HepG2 (cell line): ENCODE measurements around the gene TMEM217. TPM values are rescaled to one million over a fixed set of nuclear protein-coding genes. Genes with fewer than 3 reads are reported as not detected.

Experiments
- ATAC-seq: fragments of 200-7000 bp; cut with Tn5 transposase; 3 replicates; pipeline ENCODE4 v1.9.1; 2020; ENCODE audit warnings: mild to moderate bottlenecking, moderate library complexity
- BruUV-seq: library from RNA; stranded (reverse); fragments of 400-500 nt; replicated peaks from 2 replicates; lab custom pipeline; 2021; lab: Mats Ljungman, UMichigan
- CTCF ChIA-PET: fragments of 300-600 bp; formaldehyde crosslinking; extraction: SDS; loops from one replicate; lab custom pipeline; 2021; ENCODE audit warnings: low total read pairs, inconsistent platforms, low intra/inter-chr PET ratio; lab: Yijun Ruan, JAX
- POLR2A ChIA-PET: fragments of 350-600 bp; sonication (Branson Sonifier 250); formaldehyde crosslinking; loops from one replicate; lab custom pipeline; 2020; ENCODE audit warnings: antibody characterized with exemption, inconsistent platforms; lab: Yijun Ruan, JAX
- DNase-seq: peaks from one replicate; pipeline ENCODE4 v3.0.0-alpha.2; 2015; ENCODE audit warnings: low spot score
- FAIRE-seq: peaks from 3 replicates; lab custom pipeline; 2011; peaks lifted over from hg19 to GRCh38; lab: Jason Lieb, UNC
- H2AFZ ChIP-seq: one replicate; pipeline ENCODE4 v1.6.1; 2011; ENCODE audit warnings: low read length, inconsistent platforms
- H3K27ac ChIP-seq: fragments of 300-600 bp; 3 replicates; pipeline ENCODE4 v1.8.0; 2011; ENCODE audit warnings: mixed run types, mild to moderate bottlenecking, mixed read lengths, low read length, inconsistent platforms; ENCODE audit not compliant: insufficient read depth; ENCODE audit errors: extremely low read length
- H3K27me3 ChIP-seq, 2 experiments: fragments of 200-600 bp in 1 of 2; 2 replicates in 1 of 2; 3 replicates in 1 of 2; pipeline versions ENCODE4 v1.6.0 to v1.8.0; 2011; ENCODE audit warnings: low read length in 2 of 2, mild to moderate bottlenecking in 2 of 2, moderate library complexity in 2 of 2, inconsistent platforms in 1 of 2; ENCODE audit not compliant: insufficient read depth in 2 of 2, control insufficient read depth in 1 of 2
- H3K36me3 ChIP-seq, 2 experiments: fragments of 200-600 bp in 1 of 2; replicated peaks in 1 of 2; 2 replicates in 1 of 2; 3 replicates in 1 of 2; pipeline versions ENCODE4 v1.5.1 to v1.8.0; 2011; ENCODE audit warnings: low read length in 2 of 2, inconsistent platforms in 1 of 2; ENCODE audit not compliant: insufficient read depth in 2 of 2, control insufficient read depth in 1 of 2
- H3K4me1 ChIP-seq: 2 replicates; pipeline ENCODE4 v1.5.1; 2012; ENCODE audit warnings: low read length, inconsistent platforms; ENCODE audit not compliant: insufficient read depth
- H3K4me2 ChIP-seq: 2 replicates; pipeline ENCODE4 v1.6.0; 2011; ENCODE audit warnings: low read depth, low read length, inconsistent platforms
- H3K4me3 ChIP-seq, 3 experiments: fragments of 200-600 bp in 1 of 3; sonication (generic), shearing (Covaris generic) in 1 of 3; replicated peaks in 1 of 3; 2 replicates each; pipeline ENCODE4 v1.5.1; 2011 to 2016; ENCODE audit warnings: low read length in 3 of 3, inconsistent platforms in 2 of 3, low read depth in 2 of 3, mild to moderate bottlenecking in 2 of 3, control low read depth in 1 of 3, mixed read lengths in 1 of 3; ENCODE audit not compliant: insufficient read depth in 1 of 3
- H3K79me2 ChIP-seq: one replicate; pipeline ENCODE4 v1.6.1; 2011; ENCODE audit warnings: low read length, inconsistent platforms; ENCODE audit not compliant: insufficient read depth
- H3K9ac ChIP-seq: 2 replicates; pipeline ENCODE4 v1.6.0; 2011; ENCODE audit warnings: mild to moderate bottlenecking, low read depth, low read length, inconsistent platforms; ENCODE audit not compliant: insufficient read depth
- H3K9me3 ChIP-seq: 2 replicates; pipeline ENCODE4 v1.5.1; 2012; ENCODE audit warnings: mild to moderate bottlenecking, low read length
- H4K20me1 ChIP-seq: 2 replicates; pipeline ENCODE4 v1.6.0; 2011; ENCODE audit warnings: inconsistent platforms, mild to moderate bottlenecking, low read length, moderate library complexity; ENCODE audit not compliant: insufficient read depth
- KDM5B ChIP-seq: sonication (generic); formaldehyde crosslinking; IDR thresholded peaks from 2 replicates; pipeline ENCODE4 v1.4.0; 2020; ENCODE audit warnings: missing genetic modification reagents, mild to moderate bottlenecking, borderline replicate concordance
- REPIN1 ChIP-seq: sonication (generic); formaldehyde crosslinking; IDR thresholded peaks from 2 replicates; pipeline ENCODE4 v1.8.0; 2022; ENCODE audit warnings: missing genetic modification reagents, low read depth, mild to moderate bottlenecking, borderline replicate concordance
- RNF2 ChIP-seq: fragments of 450-650 bp; conservative IDR thresholded peaks from 2 replicates; pipeline ENCODE4 v1.6.1; 2016; ENCODE audit warnings: low read depth
- RXRB ChIP-seq: IDR thresholded peaks from 2 replicates; pipeline ENCODE4 v1.6.1; 2016; ENCODE audit warnings: borderline replicate concordance, missing genetic modification reagents, missing compliant biosample characterization
- SRY ChIP-seq: sonication (generic); formaldehyde crosslinking; IDR thresholded peaks from 2 replicates; pipeline ENCODE4 v1.8.0; 2022; ENCODE audit warnings: mild to moderate bottlenecking, missing genetic modification reagents
- TSC22D2 ChIP-seq: sonication (generic); formaldehyde crosslinking; IDR thresholded peaks from 2 replicates; pipeline ENCODE4 v1.5.1; 2020; ENCODE audit warnings: missing genetic modification reagents, mild to moderate bottlenecking, borderline replicate concordance
- ZBTB25 ChIP-seq: IDR thresholded peaks from 2 replicates; pipeline ENCODE4 v1.6.1; 2018; ENCODE audit warnings: missing genetic modification reagents
- ZNF343 ChIP-seq: sonication (generic); formaldehyde crosslinking; IDR thresholded peaks from 2 replicates; pipeline ENCODE4 v1.4.0; 2020; ENCODE audit warnings: mild to moderate bottlenecking, missing genetic modification reagents
- ZNF674 ChIP-seq: sonication (generic); formaldehyde crosslinking; IDR thresholded peaks from 2 replicates; pipeline ENCODE4 v1.5.0; 2020; ENCODE audit warnings: low read depth, mild to moderate bottlenecking, missing genetic modification reagents
- ZNF773 ChIP-seq: sonication (generic); formaldehyde crosslinking; IDR thresholded peaks from 2 replicates; pipeline ENCODE4 v1.4.0; 2020; ENCODE audit warnings: missing genetic modification reagents, borderline replicate concordance
- ZNF879 ChIP-seq: sonication (generic); formaldehyde crosslinking; IDR thresholded peaks from 2 replicates; pipeline ENCODE4 v1.8.1; 2023; ENCODE audit warnings: missing genetic modification reagents
- WGBS: methylation state at CpG from one replicate; pipeline ENCODE4 v1.1.6; 2017; ENCODE audit warnings: low lambda C conversion rate; 5-methylcytosine and 5-hydroxymethylcytosine counted together
- in situ Hi-C: cut with HindIII; loops from 2 replicates; pipeline ENCODE4 v1.10.0; 2017; ENCODE audit warnings: low pct_unique_long_range_greater_than_20kb; ENCODE audit not compliant: extremely low pct_ligation_motif_present
- intact Hi-C: fragments of 100-400 bp; cut with micrococcal nuclease; formaldehyde crosslinking; loops from one replicate; pipeline ENCODE4 v1.10.0; 2022; ENCODE audit not compliant: unreplicated experiment
- polyA plus RNA-seq, 8 experiments: library from polyadenylated mRNA; depleted of rRNA in 3 of 8; stranded (reverse) in 7 of 8; unstranded in 1 of 8; fragments of >200 nt; fragmentation: Illumina TruSeq in 4 of 8; extraction: Trizol in 4 of 8; gene quantifications; 2 replicates each; pipeline versions ENCODE4 v1.2.1 to v1.2.3, GENCODE V29; 2011 to 2016; ENCODE audit warnings: low read depth in 4 of 8, missing spikeins in 1 of 8, mixed read lengths in 1 of 8; ENCODE audit not compliant: insufficient read depth in 1 of 8
- total RNA-seq, 5 experiments: library from RNA; depleted of rRNA; stranded (reverse); fragments of >200 nt; fragmentation: Illumina TruSeq; extraction: Trizol; gene quantifications; 2 replicates each; pipeline ENCODE4 v1.2.3, GENCODE V29; 2016; ENCODE audit warnings: low read depth in 1 of 5
- TF ChIP-seq, protein P1 (sequence below): sonication (generic); formaldehyde crosslinking; IDR thresholded peaks from 2 replicates; pipeline ENCODE4 v1.9.0; 2021; ENCODE audit warnings: missing genetic modification reagents, mild to moderate bottlenecking, borderline replicate concordance
- TF ChIP-seq, protein P2 (sequence below): sonication (generic); formaldehyde crosslinking; IDR thresholded peaks from 2 replicates; pipeline ENCODE4 v1.5.0; 2020; ENCODE audit warnings: mild to moderate bottlenecking, missing genetic modification reagents
- TF ChIP-seq, protein P3 (sequence below): IDR thresholded peaks from 2 replicates; pipeline ENCODE4 v1.6.1; 2018; ENCODE audit warnings: missing genetic modification reagents, mild to moderate bottlenecking, missing compliant biosample characterization

TMEM217 gene
- total and polyA plus RNA-seq, 2 of the 13 experiments (the other 11 are each of a cell fraction or from before 2014, with no cell fraction given): 2.3 to 3.4 TPM

- FAIRE-seq (no peak), DNase-seq (no peak), ATAC-seq (peak; percentile 73)
- intact Hi-C loops (no loop called here), in situ Hi-C loops (loop anchor here (10.0 kb wide), 1 partner anchor 153 kb away; no protein-coding TSS in a partner anchor)
- CTCF ChIA-PET: interaction anchor here (1.2 to 1.3 kb wide), 2 partner anchors 126 to 159 kb away, joined by 4 read pairs; no protein-coding TSS in a partner anchor
- H4K20me1 ChIP-seq: peaks cover 42% of the 10 kb centered on the region
- peaks cover 24% of the 10 kb centered on the region for H3K4me1 ChIP-seq
- no peaks in the 10 kb centered on the region for H3K9me3 ChIP-seq
- H2AFZ ChIP-seq: no peak overlapping the region
- no TSS peak for BruUV-seq
- H3K9ac ChIP-seq: no peak overlapping the region
- H3K4me2 ChIP-seq: no peak overlapping the region
- WGBS: 52% methylated on average over 10 of the region's 10 CpGs
- no peaks in the 10 kb centered on the region; a peak in 1 of 5 replicates for H3K27me3 ChIP-seq
- no peak overlapping the region for H3K27ac ChIP-seq
- H3K36me3 ChIP-seq: peaks cover 17 to 31% of the 10 kb centered on the region in 2 experiments
- no peak overlapping the region for H3K4me3 ChIP-seq
- peaks cover 17% of the 10 kb centered on the region for H3K79me2 ChIP-seq
- POLR2A ChIA-PET: interaction anchor here (0.9 to 3.4 kb wide), 8 partner anchors 16 to 158 kb away, joined by 3 to 35 read pairs (median 10); no protein-coding TSS in a partner anchor
- no peak for TF ChIP-seq ZNF343
- TF ChIP-seq, protein P1, sequence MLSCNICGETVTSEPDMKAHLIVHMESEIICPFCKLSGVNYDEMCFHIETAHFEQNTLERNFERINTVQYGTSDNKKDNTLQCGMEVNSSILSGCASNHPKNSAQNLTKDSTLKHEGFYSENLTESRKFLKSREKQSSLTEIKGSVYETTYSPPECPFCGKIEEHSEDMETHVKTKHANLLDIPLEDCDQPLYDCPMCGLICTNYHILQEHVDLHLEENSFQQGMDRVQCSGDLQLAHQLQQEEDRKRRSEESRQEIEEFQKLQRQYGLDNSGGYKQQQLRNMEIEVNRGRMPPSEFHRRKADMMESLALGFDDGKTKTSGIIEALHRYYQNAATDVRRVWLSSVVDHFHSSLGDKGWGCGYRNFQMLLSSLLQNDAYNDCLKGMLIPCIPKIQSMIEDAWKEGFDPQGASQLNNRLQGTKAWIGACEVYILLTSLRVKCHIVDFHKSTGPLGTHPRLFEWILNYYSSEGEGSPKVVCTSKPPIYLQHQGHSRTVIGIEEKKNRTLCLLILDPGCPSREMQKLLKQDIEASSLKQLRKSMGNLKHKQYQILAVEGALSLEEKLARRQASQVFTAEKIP (CRISPR knock-in tag): no peak
- TF ChIP-seq ZNF773 (CRISPR knock-in tag): no peak
- TF ChIP-seq SRY: no peak
- TF ChIP-seq, protein P2, sequence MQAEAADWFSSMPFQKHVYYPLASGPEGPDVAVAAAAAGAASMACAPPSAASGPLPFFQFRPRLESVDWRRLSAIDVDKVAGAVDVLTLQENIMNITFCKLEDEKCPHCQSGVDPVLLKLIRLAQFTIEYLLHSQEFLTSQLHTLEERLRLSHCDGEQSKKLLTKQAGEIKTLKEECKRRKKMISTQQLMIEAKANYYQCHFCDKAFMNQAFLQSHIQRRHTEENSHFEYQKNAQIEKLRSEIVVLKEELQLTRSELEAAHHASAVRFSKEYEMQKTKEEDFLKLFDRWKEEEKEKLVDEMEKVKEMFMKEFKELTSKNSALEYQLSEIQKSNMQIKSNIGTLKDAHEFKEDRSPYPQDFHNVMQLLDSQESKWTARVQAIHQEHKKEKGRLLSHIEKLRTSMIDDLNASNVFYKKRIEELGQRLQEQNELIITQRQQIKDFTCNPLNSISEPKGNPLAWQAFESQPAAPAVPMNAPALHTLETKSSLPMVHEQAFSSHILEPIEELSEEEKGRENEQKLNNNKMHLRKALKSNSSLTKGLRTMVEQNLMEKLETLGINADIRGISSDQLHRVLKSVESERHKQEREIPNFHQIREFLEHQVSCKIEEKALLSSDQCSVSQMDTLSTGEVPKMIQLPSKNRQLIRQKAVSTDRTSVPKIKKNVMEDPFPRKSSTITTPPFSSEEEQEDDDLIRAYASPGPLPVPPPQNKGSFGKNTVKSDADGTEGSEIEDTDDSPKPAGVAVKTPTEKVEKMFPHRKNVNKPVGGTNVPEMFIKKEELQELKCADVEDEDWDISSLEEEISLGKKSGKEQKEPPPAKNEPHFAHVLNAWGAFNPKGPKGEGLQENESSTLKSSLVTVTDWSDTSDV (CRISPR knock-in tag): no peak
- TF ChIP-seq TSC22D2: no peak
- TF ChIP-seq ZNF674: no peak
- TF ChIP-seq ZBTB25 (CRISPR knock-in tag): no peak
- no peak for TF ChIP-seq REPIN1 (CRISPR knock-in tag)
- TF ChIP-seq KDM5B (CRISPR knock-in tag): no peak
- TF ChIP-seq, protein P3, sequence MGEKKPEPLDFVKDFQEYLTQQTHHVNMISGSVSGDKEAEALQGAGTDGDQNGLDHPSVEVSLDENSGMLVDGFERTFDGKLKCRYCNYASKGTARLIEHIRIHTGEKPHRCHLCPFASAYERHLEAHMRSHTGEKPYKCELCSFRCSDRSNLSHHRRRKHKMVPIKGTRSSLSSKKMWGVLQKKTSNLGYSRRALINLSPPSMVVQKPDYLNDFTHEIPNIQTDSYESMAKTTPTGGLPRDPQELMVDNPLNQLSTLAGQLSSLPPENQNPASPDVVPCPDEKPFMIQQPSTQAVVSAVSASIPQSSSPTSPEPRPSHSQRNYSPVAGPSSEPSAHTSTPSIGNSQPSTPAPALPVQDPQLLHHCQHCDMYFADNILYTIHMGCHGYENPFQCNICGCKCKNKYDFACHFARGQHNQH (CRISPR knock-in tag): 0 out of 2 replicates have a peak, but pooled peaks have one; percentile 17
- no peak for TF ChIP-seq RNF2
- TF ChIP-seq RXRB (CRISPR knock-in tag): peak; percentile 19; the same call in 1 of the 2 replicates
- TF ChIP-seq ZNF879 (CRISPR knock-in tag): no peak
Measured at GRCh38 chr6:37177077-37177934, 80.6 kb downstream of the TMEM217 start.
